HG03457 (cell line): ENCODE data around the gene COPS8.

ENCODE experiments used
- ATAC-seq: cut with Tn5 transposase; IDR thresholded peaks from one replicate; pipeline ENCODE4 v1.9.1; 2021; ENCODE audit warnings: moderate number of reproducible peaks; ENCODE audit not compliant: unreplicated experiment

COPS8 gene

GRCh38 chr2:237097911-237098702, 12.4 kb downstream of the COPS8 start:
- no peak for ATAC-seq

DNA sequence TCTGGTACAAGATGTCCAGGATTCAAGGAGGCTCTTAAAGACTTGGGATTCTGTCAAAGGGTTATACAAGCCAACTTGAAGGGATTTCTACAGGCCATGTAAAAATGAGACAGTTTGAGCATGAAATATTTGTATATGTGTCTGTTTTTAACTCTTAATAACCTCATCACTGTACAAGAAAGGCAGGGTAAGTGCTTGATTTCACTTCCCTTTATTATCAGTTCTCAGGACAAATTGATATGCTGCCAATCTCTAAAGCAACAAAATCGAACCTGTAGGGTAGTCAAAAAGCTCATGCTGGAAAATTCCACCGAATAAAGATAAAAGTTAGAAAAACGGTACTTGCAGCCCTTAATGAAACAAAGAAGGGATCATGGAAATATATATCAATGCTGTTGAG, 14.1 kb downstream of the COPS8 start:
- no peak for ATAC-seq

- no peak for ATAC-seq
These were observed 15.7 kb downstream of the COPS8 start for GRCh38 chr2:237101118-237101979.

GRCh38 chr2:237102428-237102827, 16.7 kb downstream of the COPS8 start:
- no peak for ATAC-seq

GRCh38 chr2:237109421-237109934, 23.8 kb downstream of the COPS8 start:
- ATAC-seq, result no peak

DNA sequence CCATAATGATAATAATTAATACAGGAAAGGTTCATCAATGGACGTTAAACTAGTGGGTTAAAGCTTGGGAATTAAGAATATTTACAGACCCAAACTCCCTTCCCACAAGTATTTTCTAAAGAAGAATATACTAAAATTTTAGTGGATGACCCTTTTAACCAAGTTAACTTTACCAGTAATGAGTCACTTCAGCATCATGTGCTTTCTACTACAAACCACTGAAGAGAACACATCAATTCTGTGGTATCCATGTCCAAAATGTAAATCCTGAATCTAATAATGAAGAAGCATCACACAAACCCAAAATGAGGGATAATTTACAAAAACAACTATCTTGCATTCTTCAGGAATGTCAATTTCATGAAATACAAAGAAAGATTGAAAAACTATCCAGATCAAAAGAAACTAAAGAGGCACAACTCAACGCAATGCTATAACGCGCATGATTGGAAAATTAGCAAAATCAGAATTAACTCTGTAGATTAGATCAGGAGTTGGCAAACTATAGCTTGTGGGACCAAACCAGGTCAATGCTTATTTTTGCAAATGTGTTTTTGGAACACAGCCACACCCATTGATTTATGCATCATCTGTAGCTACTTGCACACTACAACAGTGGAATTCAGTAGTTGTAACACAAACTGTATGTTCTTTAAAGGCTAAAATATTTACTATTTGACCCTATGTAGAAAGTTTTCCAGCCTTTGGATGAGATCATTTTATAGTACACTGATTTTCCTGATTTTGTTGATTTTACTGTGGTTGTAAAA, 27.5 kb downstream of the COPS8 start:
- ATAC-seq, result no peak

DNA sequence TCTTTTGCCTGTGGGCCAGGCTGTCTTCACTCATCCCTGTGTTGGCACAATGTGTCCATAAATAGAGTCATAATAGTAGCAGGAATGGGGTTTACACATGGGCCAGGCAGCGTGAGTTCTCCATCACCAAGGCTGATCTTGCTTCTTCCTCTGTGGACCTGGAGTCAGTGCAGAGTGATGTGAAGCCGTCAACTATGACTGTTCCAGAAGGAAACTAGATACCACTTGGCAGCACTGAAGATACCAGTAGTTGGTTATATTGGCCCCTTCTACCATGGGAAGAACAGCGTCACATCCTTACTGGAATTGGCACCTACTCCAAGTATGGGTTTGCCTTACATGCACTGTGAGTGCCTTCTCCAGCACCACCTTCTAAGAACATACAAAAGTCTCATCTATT, 30.2 kb downstream of the COPS8 start:
- no peak for ATAC-seq

GRCh38 chr2:237116431-237116830, 30.7 kb downstream of the COPS8 start:
- no peak for ATAC-seq

DNA sequence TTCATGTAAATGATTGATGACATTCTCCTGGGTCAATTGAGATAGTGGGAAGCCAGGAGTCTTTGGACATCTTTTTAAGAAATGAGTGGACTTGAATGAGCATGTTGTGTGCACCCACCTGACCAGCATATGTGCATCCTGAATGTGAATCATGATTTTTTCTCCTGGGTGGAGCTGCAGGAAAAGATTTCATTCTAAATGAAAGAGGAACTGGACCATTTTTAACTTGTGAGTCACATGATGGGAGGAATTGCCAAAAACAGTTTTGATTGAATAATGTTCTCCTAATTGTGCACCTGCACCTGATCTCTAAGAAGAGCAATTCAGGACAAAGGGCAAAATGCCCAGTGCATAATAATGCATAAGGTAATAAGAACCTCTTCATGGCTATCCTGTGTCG, 32.3 kb downstream of the COPS8 start:
- no peak for ATAC-seq

DNA sequence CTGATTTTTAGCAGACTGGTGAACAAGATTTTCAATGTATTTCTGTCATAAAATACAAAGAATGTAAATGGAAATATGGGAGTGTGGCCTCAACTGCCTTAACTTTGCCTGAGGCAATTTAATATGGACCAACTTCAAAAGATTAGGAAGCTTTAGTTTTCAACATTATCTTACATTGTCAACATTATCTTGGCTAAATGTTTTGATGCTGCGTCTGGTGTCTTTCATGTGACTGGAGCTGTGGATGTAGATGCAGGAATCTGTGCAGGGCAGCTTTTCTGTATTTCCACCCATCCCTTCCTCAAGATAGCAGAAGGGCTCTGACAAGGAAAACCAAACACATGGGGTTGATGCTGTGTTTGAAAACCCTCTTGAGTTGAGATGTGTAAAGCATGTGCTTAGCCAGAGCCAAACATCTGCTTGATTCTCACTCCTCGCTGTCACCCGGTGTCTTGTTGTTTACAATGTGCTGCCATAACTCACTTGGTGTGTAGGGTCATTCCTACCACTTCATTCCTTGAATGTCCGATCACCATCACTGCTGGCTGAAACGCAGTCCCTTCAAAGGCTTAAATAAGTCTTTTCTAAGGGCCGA, 33.0 kb downstream of the COPS8 start:
- no peak for ATAC-seq

DNA sequence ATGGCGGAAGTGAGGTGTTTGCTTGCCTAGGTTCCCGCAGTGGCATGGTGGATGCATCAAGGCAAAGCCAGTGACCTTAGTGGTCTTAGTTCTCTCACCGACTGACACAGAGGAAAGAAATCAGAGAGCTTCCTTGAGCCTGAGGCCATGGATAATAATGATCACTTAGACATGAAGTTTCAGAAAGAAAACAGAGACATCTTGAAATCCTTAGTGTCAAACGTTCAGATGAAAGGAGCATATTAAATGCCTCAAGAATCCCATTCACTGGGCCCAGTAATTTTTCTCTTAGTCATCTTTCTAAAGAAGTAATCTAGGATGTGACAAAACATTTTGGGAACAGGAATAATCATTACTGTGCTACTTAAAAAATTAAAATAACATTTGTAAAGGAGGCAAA, 35.2 kb downstream of the COPS8 start:
- ATAC-seq, result no peak

DNA sequence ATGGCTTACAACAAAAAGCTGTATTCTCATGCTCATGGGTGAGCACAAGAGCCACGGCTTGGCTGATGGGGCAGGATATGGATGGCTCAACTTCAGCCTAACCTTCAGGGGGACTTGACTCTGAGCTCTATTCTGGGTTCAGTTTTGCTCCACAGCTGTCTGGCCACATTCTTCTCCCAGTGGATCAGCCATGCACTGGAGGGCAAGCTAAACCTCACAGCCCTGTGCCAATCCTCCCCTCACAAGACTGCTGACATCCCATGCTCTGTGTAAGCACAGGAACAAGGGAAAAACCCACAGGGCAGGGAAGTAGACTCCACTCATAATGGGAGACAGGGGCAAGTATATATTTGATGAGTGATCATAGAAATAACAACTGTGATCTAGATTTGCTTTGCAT, 35.6 kb downstream of the COPS8 start:
- ATAC-seq, result no peak

GRCh38 chr2:237122214-237122666, 36.6 kb downstream of the COPS8 start:
- ATAC-seq, result no peak

GRCh38 chr2:237124820-237125219, 39.1 kb downstream of the COPS8 start:
- ATAC-seq, result no peak

GRCh38 chr2:237125967-237126366, 40.3 kb downstream of the COPS8 start:
- ATAC-seq, result no peak

GRCh38 chr2:237126519-237127174, 41.0 kb downstream of the COPS8 start:
- no peak for ATAC-seq

GRCh38 chr2:237128026-237128703, 42.5 kb downstream of the COPS8 start:
- no peak for ATAC-seq

DNA sequence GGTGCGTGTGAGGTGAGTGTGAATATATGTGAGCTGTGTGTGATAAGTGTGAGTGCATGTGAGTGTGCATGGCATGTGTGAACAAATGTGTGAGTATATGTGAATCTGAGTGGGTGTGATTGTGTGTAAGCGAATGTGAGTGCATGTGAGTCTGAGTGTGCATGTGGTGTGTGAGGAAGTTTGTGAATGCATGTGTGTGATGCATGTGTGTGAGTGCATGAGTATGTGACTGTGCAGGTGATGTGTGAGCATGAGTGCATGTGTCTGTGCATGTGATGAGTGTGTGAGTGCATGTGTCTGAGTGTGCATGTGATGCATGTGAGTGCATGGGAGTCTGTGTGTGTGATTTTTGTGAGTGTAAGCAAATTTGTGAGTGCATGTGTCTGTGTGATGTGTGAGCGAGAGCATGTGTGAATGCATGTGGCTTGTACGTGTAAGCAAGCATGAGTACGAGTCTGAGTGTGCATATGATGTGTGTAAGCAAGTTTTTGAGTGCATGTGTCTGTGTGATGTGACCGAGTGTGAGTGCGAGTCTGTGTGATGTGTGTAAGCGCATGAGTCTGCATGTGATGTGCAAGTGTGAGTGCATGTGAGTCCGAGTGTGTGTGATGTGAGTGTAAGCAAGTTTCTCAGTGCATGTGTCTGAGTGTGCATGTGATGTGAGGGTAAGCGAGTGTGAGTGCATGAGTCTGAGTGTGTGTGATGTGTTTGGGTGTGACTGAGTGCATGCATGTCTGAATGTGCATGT, 43.3 kb downstream of the COPS8 start:
- no peak for ATAC-seq
